HG02610 (cell line): Measurements from ENCODE around the gene LRTM2.

Experiments
- ATAC-seq: cut with Tn5 transposase; IDR thresholded peaks from one replicate; pipeline ENCODE4 v1.9.1; 2021; ENCODE audit warnings: mild to moderate bottlenecking, moderate library complexity; ENCODE audit not compliant: unreplicated experiment

LRTM2 gene

DNA sequence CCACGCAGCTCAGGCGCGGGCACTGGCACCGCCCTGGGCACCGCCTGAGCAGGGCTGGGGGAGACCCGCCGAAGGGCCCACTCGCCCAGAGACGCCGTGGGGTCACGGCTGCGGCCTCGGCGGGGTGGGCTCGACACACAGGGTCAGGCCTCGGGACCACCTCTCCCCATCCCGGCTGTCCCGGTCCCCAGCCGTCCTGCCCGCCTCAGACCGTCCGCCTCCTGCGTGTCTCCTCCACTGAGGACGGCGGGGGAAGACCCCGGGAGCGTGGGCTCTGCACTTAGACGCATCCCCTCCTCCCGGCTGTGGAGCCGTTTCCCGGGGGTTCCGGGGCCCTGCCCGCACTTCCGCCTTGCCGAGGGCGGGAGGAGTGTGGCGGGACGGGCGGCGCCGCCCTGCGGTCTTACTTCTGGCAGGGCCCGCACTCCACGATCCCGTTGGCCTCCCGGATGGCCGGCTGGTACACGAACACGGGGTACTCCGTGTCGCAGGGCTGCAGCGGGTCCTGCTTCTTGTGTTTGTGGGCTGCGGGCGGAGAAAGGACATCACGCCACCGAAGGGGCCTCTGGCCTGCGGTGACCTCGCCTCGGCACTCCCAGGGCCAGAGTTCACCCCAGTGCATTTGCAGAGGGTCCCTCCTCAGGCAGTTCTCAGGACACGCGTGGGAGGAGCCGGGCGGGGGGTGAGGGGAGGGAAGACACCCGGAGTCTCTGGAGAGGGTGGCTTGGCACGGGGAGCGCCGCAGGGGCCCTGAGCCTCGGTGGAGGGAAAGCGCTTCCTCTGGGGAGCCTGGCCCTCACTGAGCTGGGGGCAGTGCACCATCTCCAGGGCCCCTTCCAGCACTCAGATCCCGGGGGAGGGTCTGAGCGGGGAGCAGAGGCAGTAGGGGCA is 23.1 kb upstream of the LRTM2 start:
- no peak for ATAC-seq

DNA sequence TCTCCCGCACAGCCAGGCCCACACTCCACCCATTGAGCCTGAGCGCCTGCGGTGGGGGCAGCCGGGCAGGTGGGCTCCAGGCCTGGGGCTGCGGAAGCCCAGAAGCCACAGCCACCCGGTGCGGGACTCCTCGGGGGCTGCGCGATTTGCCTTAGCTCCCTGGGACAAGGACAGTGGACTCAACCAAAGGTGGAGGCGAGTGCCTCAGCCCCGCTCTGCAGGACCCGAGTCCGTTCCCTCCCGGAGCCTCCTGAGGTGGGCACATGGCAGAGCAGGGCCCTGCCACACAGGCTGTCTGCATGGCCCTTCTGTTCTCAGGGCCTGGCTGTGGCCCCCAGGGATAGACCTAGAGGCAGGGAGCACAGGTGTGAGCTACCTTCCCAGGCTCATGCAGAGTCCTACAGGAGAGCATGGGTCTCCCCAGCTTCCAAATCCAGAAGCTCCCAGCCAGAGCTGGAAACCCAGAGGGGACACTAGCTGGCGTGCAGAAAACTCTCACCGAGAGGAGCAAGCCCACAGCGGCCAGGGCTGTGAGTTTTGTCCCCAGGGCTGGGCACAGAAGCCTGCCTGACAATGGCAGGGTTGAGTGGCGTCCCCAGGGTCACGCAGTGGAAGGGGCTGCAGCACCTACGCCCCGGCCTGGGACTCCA is 22.2 kb upstream of the LRTM2 start:
- ATAC-seq, result no peak

- ATAC-seq, result no peak
Observed at GRCh38 chr12:1798641-1799020, 21.7 kb upstream of the LRTM2 start.

DNA sequence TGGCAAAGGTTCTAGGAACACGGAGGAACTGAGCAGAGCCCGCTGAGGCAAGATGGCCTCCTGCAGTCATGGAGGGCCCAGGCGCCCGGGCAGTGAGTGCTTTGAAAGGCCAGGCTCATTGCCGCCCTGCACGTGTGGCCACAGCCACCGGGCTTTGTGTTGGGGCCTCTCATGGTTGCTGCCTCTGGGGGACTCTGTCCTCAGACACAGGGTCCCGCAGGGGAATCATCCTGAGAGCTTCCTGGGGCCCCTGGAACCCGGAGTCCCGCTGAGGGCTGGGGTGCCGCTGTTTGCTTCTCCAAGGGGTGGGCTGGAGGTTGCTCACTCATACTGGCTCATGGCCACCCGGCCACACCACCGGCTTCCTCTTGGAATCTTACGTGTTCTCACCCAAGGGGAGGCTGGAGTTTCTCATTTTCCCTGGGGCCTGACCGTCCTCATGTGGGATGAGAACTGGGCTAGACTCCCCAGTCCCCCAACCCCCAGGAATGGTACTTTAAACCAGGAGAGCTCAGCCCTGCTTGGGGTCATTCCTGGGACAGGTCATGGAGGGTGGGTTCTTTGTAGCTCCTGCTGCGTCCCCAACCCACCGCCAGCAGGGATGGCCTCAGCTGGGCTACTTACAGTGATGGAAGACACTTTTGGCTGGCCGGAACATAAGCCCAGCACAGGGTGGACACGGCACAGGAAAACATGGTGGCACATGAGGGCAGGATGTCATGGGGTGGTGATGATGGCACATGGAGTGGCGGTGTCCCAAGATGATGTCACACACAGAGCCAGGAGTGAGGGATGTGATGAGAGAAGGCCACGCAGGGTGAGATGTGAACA is 21.1 kb upstream of the LRTM2 start:
- no peak for ATAC-seq

GRCh38 chr12:1799882-1800400 is 20.4 kb upstream of the LRTM2 start:
- ATAC-seq, result no peak

DNA sequence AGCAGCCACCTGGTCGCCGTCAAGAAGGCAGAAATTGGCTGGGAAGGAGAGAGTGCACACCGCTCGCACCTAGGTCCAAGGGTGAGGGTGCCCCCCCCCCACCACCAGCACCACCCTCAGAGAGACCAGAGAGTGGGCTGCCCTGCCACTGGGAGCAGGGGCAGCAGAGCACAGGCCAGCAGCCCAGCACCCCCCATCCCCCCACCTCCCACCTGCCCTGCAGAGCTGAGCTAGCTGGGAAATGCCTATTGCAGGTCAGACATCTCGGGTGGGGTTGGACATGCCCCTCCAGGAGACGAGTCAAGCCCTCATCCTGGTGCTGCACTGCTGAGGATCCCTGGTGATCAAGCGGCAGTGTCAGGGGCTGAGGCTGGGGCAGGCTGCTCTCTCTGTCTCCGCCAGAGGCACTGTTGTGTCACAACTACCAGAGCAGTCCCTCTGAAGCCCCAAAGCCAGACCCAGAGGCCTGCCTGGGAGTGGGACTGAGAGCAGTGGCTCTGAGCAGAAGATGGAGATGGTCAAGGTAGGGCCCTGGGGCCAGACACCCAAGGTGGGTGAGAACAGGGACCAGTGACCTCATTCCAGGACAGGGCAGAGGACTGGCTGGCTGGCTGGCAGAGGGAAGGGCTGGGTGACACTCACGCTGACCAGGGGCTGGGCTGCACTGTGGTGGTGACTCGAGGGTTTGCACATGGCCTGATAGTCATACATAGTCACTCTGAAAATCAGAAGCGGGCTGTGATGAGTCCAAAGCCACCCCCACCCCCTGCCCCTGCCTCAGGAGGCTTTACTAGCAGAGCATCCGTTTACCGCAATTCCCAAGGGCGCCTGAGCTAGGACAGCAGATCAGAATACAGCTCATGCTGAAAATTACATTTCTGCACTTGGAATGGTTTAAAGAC is 19.7 kb upstream of the LRTM2 start:
- ATAC-seq, result no peak

- no peak for ATAC-seq
Observed at GRCh38 chr12:1801303-1801975, 18.9 kb upstream of the LRTM2 start.

DNA sequence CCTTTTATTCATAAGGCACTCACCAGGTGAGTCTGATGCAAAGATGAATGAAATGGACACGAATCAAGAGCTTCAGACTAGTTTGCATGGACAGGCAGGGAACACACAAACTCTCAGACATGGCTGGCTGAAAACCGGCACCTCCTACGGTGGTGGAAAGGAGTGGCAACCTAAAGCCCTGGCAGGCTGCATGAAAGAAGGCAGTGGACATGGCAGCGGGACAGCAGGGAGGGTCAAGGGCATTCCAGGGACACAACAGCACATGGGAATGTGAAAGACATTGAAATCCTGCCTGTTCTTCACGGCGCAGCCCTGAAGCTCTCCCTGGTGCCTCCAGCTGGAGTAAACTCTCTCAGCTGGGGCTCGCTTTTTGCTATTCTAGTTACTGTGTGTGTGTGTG is 16.6 kb upstream of the LRTM2 start:
- ATAC-seq, result no peak

DNA sequence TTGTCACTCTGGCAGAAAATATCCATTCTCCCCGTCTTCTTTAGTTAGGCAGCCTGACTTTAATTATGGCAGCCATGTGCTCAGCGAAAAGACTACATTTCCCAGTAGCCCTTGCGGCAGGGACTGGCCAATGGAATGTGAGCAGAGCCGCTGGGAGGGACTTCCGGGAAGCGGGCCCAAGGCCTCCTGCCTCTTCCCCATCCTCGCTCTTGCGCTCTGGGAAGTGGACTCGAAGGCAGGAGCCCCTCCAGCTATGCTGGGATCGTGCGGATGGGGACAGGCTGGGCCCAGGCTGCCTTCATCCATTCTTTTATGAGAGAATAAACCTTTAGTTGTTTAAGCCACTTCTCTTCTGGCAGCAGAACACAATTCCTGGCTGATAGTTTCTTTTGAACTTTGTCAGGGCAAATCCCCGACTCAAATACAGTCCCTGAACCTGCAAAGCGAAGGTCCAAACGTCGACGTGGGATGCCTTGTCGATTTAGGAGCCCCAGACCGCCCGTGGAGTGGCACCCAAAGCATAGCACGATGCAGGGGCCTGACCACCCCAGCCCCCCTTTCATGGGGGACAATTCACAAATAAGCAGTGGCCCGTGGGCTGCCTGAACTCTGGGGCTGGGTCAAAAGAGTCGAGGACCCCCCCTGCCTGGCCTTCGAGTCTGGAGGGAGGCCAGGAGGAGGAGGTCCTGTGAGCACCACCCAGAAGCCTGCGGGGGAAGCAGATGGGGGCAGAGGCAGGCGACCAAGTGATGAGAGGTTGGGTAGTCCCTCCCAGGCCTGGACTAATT is 15.6 kb upstream of the LRTM2 start:
- peak; percentile 82 for ATAC-seq

DNA sequence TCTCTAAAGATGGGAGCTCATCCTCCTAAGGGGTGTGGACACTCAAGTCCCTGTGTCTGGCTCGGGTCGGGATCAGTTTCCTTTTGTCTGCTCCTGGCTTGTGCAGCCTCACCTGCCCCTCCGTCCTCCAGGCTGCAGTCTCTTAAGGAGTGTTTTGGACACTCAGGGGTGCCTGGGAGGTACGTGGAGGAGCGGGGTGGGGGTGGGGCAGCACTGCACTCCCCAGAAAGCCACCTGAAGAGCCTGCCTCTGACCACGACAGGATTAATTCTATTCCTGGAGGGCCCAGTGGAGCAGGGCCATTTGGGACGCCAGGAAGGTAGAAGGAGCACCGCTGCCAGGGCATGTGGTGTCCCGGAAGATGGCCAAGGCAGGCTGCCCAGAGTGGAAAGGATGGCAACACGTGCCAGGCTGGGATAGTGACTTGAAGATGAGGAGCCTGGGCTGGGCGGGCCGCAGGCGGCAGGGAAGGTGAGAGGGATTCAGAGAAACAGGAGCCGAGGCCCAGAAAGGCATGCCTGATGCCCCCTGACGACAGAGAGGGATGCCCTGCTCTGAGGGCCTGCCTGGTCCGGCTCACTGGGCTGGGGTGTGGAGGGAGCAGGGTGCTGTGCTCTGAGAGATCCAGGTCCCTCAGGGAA is 14.8 kb upstream of the LRTM2 start:
- ATAC-seq, result no peak

DNA sequence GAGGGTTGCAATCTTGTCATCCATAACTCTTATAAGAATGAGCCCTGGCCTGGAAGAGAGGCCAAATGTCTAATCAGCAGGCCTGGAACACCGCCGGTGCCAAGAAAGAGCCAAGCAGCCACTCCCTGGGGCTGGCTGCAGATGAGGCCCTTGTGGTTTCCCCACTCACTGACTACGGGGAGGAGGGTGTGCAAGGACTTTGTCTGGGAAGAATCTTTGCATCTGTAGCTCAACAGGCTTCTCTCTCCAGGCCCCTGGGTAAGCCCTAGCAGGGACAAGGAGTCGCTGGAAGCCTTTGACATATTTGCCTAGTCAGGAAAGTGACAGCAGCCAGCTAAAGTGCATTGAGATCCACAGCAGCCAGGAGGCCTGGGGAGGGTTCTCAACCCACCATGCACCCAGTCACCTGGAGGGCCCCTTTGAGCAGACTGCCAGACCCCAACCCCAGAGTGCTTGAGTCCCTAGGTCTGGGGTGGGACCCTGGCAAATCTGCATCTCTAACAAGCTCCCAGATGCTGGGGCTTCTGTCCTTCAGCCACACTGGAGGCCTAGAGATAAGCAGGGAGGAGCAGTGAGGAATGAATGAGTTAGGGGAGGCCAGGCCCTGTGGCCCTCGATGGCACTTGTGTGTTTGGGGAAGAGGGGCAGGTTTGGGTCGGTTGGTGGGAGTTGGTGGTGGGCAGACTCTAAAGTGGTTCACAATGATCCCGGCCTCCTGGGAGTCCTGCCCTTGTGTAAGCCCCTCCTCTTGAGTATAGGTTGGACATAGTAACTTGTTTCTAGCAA is 13.9 kb upstream of the LRTM2 start:
- no peak for ATAC-seq

DNA sequence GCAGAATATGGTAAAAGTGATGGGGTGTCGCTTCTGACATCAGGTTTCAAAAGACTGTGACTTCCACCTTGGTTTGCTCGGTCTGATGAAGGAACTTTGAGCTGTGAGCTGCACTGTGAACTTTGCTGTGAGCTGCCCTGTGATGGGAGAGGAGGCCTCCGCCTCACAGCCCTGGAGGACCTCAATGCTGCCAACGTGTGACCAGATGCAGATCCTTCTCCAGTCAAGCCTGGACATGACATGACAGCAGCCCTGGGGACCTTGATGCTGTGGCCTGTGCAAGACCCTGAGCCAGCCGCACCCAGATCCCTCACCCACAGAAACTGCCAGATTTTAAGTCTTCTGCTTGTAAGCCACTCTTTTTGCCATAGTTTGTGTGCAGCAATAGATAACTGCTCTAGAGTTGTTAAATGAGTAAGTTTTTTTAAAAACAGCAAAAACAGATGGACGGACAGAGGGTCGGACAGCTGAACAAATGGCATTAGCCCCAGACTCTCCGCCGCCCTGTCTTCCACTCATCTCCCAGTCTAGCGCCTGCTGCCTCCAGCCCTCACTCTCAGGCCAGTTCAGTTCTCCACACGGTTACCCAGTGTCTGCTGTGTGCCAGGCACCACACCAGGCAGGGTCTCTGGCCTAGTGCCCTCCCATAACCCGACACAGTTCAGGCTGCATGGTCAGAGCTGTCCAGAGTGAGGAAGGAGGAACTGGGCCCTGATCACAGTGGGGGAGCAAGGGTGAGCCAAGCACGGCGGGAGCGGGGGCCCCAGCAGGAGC is 13.1 kb upstream of the LRTM2 start:
- no peak for ATAC-seq

DNA sequence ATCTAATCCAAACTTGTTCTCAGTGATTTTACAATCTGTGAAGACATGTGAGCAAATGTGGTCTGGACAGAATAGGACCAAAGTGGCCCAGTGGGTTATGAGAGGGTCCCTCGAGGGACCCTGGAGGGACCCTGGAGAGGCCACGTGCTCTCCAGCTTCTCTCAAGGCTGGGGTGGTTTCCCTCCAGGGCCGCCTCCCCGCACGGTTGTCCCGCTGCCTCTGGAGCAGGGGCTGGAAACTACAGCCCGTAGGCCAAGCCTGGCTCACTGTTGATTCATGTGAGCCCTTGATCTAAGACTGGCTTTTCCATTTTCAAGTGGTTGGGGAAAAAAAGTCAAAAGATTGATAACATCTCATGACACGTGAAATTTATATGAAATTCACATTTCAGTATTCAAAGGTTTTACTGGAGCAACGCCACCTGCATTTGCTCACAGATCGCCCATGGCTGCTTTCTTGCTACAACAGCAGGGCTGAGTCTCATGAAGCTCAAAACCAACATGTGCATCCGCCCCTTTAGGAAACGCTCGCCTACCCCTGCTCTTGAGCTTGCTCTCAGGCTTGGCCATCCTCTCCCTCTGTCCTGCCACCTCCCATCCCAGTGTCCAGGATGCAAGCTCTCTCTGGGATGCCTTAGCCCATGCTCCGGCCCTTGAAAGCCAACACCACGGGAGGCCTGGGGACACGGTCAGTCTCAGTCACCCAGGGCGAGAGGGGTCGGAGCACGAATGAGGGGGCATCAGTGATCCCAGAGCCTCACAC is 12.1 kb upstream of the LRTM2 start:
- ATAC-seq, result no peak

DNA sequence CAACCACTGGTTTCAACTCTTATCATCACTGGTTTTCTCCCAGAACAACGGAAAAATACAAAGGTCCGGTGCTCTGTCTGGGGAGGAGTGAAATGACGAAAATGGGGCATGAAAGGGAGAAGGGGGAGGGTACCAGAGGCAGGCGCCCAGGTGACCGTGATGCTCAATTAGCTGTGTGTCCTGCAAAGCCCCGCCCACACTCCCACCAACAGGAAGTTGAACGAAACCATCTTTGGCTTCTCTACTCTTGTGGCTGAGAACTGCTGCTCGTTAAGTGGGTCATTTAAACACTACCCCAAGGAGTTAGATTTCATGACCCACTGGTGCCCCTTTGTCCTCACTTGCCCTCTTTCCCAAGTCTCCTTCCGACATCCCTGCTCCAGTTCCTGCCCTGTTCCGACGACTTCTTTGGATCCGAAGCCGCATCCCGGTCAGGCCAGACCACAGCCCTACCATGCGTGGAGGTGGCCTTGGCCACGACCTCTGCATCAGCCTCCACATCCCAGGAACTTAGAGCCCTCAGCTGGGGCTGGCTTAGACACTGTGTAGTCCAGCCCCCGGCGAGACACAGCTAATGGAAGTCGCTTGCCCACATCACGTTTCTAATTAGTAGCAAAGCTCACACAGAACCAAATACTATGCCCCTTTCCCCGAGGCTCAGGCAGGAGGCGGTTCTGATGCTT is 11.4 kb upstream of the LRTM2 start:
- no peak for ATAC-seq

GRCh38 chr12:1809591-1810190 is 10.7 kb upstream of the LRTM2 start:
- no peak for ATAC-seq
